SK-N-SH treated with all-trans-retinoic acid at 6 μM for 48 hours (cell line): ENCODE data around the gene FRMD5.

Experiments used
- ATAC-seq: fragments of 200-7000 bp; cut with Tn5 transposase; 3 replicates; pipeline ENCODE4 v1.9.1; 2020; ENCODE audit warnings: mild to moderate bottlenecking, moderate library complexity
- CREB5 ChIP-seq: fragments of 250-450 bp; sonication (Bioruptor Pico); IDR thresholded peaks from 2 replicates; pipeline ENCODE4 v1.5.1; 2020; ENCODE audit warnings: low read depth, mild to moderate bottlenecking, moderate library complexity
- GLIS3 ChIP-seq: fragments of 250-450 bp; sonication (Bioruptor Pico); IDR thresholded peaks from 2 replicates; pipeline ENCODE4 v1.5.0; 2020; ENCODE audit warnings: mild to moderate bottlenecking, moderate library complexity
- ISL1 ChIP-seq: fragments of 250-450 bp; sonication (Bioruptor Pico); IDR thresholded peaks from 2 replicates; pipeline ENCODE4 v2.1.2; 2022; ENCODE audit warnings: mild to moderate bottlenecking, moderate library complexity
- PATZ1 ChIP-seq: fragments of 250-450 bp; sonication (Bioruptor Pico); IDR thresholded peaks from 2 replicates; pipeline ENCODE4 v1.8.0; 2020; ENCODE audit warnings: mild to moderate bottlenecking, moderate library complexity, borderline replicate concordance
- POU6F1 ChIP-seq: fragments of 250-450 bp; sonication (Bioruptor Pico); IDR thresholded peaks from 2 replicates; pipeline ENCODE4 v1.8.0; 2021; ENCODE audit warnings: low read depth, mild to moderate bottlenecking, moderate library complexity, borderline replicate concordance
- PPARA ChIP-seq: fragments of 250-450 bp; sonication (Bioruptor Pico); IDR thresholded peaks from 2 replicates; pipeline ENCODE4 v1.5.0; 2020; ENCODE audit warnings: mild to moderate bottlenecking, borderline replicate concordance
- RARB ChIP-seq: fragments of 250-450 bp; sonication (Bioruptor Pico); IDR thresholded peaks from 2 replicates; pipeline ENCODE4 v1.8.0; 2021; ENCODE audit warnings: mild to moderate bottlenecking, moderate library complexity
- SNAI2 ChIP-seq: fragments of 250-450 bp; sonication (Bioruptor Pico); IDR thresholded peaks from 2 replicates; pipeline ENCODE4 v1.5.0; 2020; ENCODE audit warnings: mild to moderate bottlenecking, moderate library complexity
- TCF4 ChIP-seq: fragments of 250-450 bp; sonication (Bioruptor Pico); IDR thresholded peaks from 2 replicates; pipeline ENCODE4 v1.8.0; 2021; ENCODE audit warnings: mild to moderate bottlenecking, moderate library complexity, borderline replicate concordance
- TSHZ2 ChIP-seq: fragments of 250-450 bp; sonication (Bioruptor Pico); IDR thresholded peaks from 2 replicates; pipeline ENCODE4 v1.5.0; 2020; ENCODE audit warnings: mild to moderate bottlenecking, moderate library complexity
- ZFP3 ChIP-seq: fragments of 250-450 bp; sonication (Bioruptor Pico); IDR thresholded peaks from 2 replicates; pipeline ENCODE4 v1.5.0; 2020; ENCODE audit warnings: mild to moderate bottlenecking, moderate library complexity
- ZFP30 ChIP-seq: fragments of 450-650 bp; formaldehyde crosslinking; IDR thresholded peaks from 2 replicates; pipeline ENCODE4 v1.5.0; 2022; ENCODE audit warnings: mild to moderate bottlenecking, moderate library complexity
- ZNF565 ChIP-seq: fragments of 450-650 bp; formaldehyde crosslinking; conservative IDR thresholded peaks from 2 replicates; pipeline ENCODE4 v1.5.0; 2020; ENCODE audit warnings: low read depth, mild to moderate bottlenecking, moderate library complexity
- ZNF70 ChIP-seq: fragments of 450-650 bp; formaldehyde crosslinking; IDR thresholded peaks from 2 replicates; pipeline ENCODE4 v1.5.0; 2020; ENCODE audit warnings: mild to moderate bottlenecking, moderate library complexity
- ZNF8 ChIP-seq: fragments of 450-650 bp; formaldehyde crosslinking; IDR thresholded peaks from 2 replicates; pipeline ENCODE4 v1.5.0; 2020; ENCODE audit warnings: mild to moderate bottlenecking, moderate library complexity

The FRMD5 gene

GRCh38 chr15:43966646-43967045 is 228.4 kb downstream of the FRMD5 start:
- TF ChIP-seq CREB5 (CRISPR knock-in tag) (no peak), GLIS3 (CRISPR knock-in tag) (no peak), ZNF565 (CRISPR knock-in tag) (no peak), PATZ1 (no peak), TSHZ2 (CRISPR knock-in tag) (no peak), RARB (CRISPR knock-in tag) (no peak), ZFP3 (CRISPR knock-in tag) (no peak)
- no peak for ATAC-seq

GRCh38 chr15:43958861-43959330 is 236.2 kb downstream of the FRMD5 start:
- TF ChIP-seq SNAI2 (CRISPR knock-in tag) (no peak), ZNF8 (CRISPR knock-in tag) (no peak), ISL1 (CRISPR knock-in tag) (peak; percentile 44; the same call in 1 of the 2 replicates), RARB (CRISPR knock-in tag) (no peak)
- peak; percentile 93 for ATAC-seq

- no peak for ATAC-seq
- TF ChIP-seq ZNF8 (CRISPR knock-in tag): no peak
- no peak for TF ChIP-seq TSHZ2 (CRISPR knock-in tag)
- no peak for TF ChIP-seq PPARA (CRISPR knock-in tag)
- no peak for TF ChIP-seq SNAI2 (CRISPR knock-in tag)
- no peak for TF ChIP-seq ZFP3 (CRISPR knock-in tag)
- no peak for TF ChIP-seq RARB (CRISPR knock-in tag)
- no peak for TF ChIP-seq TCF4 (CRISPR knock-in tag)
- no peak for TF ChIP-seq ZNF565 (CRISPR knock-in tag)
- TF ChIP-seq ISL1 (CRISPR knock-in tag): no peak
- TF ChIP-seq POU6F1 (CRISPR knock-in tag): no peak
- no peak for TF ChIP-seq ZFP30 (CRISPR knock-in tag)
- no peak for TF ChIP-seq ZNF70 (CRISPR knock-in tag)
Measured at GRCh38 chr15:43957724-43958123, 237.3 kb downstream of the FRMD5 start.

- no peak for ATAC-seq
- TF ChIP-seq SNAI2 (CRISPR knock-in tag) (no peak), TSHZ2 (CRISPR knock-in tag) (no peak), ISL1 (CRISPR knock-in tag) (no peak), ZFP30 (CRISPR knock-in tag) (no peak), RARB (CRISPR knock-in tag) (no peak)
Measured at GRCh38 chr15:43955140-43955539, 239.9 kb downstream of the FRMD5 start.
